WTC11 (cell line): ENCODE results near the gene TRIP12.

Source experiments
- CREB1 ChIP-seq: sonication (generic); formaldehyde crosslinking; IDR thresholded peaks from 2 replicates; pipeline ENCODE4 v1.8.0; 2023; ENCODE audit warnings: mild to moderate bottlenecking, missing genetic modification reagents
- E2F1 ChIP-seq: sonication (generic); formaldehyde crosslinking; IDR thresholded peaks from 2 replicates; pipeline ENCODE4 v1.8.0; 2022; ENCODE audit warnings: mild to moderate bottlenecking, missing genetic modification reagents
- ESRRA ChIP-seq: sonication (generic); formaldehyde crosslinking; IDR thresholded peaks from 2 replicates; pipeline ENCODE4 v1.8.1; 2022; ENCODE audit warnings: mild to moderate bottlenecking, missing genetic modification reagents, borderline replicate concordance
- FOXJ3 ChIP-seq: sonication (generic); formaldehyde crosslinking; IDR thresholded peaks from 2 replicates; pipeline ENCODE4 v1.9.0; 2021; ENCODE audit warnings: missing genetic modification reagents, mild to moderate bottlenecking, borderline replicate concordance
- FOXK1 ChIP-seq: sonication (generic); formaldehyde crosslinking; IDR thresholded peaks from 2 replicates; pipeline ENCODE4 v1.8.0; 2022; ENCODE audit warnings: mild to moderate bottlenecking, moderate library complexity, missing genetic modification reagents
- JUN ChIP-seq: sonication (generic); formaldehyde crosslinking; IDR thresholded peaks from 2 replicates; pipeline ENCODE4 v1.8.0; 2023; ENCODE audit warnings: mild to moderate bottlenecking, missing genetic modification reagents
- MAX ChIP-seq: sonication (generic); formaldehyde crosslinking; IDR thresholded peaks from 2 replicates; pipeline ENCODE4 v1.8.0; 2022; ENCODE audit warnings: mild to moderate bottlenecking, missing genetic modification reagents
- MXD4 ChIP-seq: fragments of 250-450 bp; sonication (Bioruptor Pico); IDR thresholded peaks from 2 replicates; pipeline ENCODE4 v1.8.0; 2021; ENCODE audit warnings: mild to moderate bottlenecking, moderate library complexity, borderline replicate concordance
- NFE2L1 ChIP-seq: sonication (generic); formaldehyde crosslinking; IDR thresholded peaks from 2 replicates; pipeline ENCODE4 v1.8.1; 2023; ENCODE audit warnings: missing genetic modification reagents
- SP1 ChIP-seq: sonication (generic); formaldehyde crosslinking; conservative IDR thresholded peaks from 2 replicates; pipeline ENCODE4 v1.8.1; 2022; ENCODE audit warnings: missing genetic modification reagents
- ZNF121 ChIP-seq: sonication (generic); formaldehyde crosslinking; IDR thresholded peaks from 2 replicates; pipeline ENCODE4 v1.8.0; 2023; ENCODE audit warnings: missing genetic modification reagents
- TF ChIP-seq, protein P1 (sequence below): fragments of 200-600 bp; IDR thresholded peaks from 2 replicates; pipeline ENCODE4 v1.8.0; 2022; ENCODE audit warnings: antibody characterized with exemption
- TF ChIP-seq, protein P2 (sequence below): sonication (generic); formaldehyde crosslinking; IDR thresholded peaks from 2 replicates; pipeline ENCODE4 v1.8.0; 2022; ENCODE audit warnings: mild to moderate bottlenecking, missing genetic modification reagents
- TF ChIP-seq, protein P3 (sequence below): sonication (generic); formaldehyde crosslinking; IDR thresholded peaks from 2 replicates; pipeline ENCODE4 v1.8.1; 2023; ENCODE audit warnings: mild to moderate bottlenecking, missing genetic modification reagents

- TF ChIP-seq MXD4 (CRISPR knock-in tag) (no peak), FOXK1 (CRISPR knock-in tag) (no peak), SP1 (no peak), JUN (CRISPR knock-in tag) (no peak), NFE2L1 (no peak), E2F1 (CRISPR knock-in tag) (no peak), ESRRA (no peak), CREB1 (CRISPR knock-in tag) (no peak), MAX (CRISPR knock-in tag) (no peak), ZNF121 (CRISPR knock-in tag) (no peak), FOXJ3 (no peak)
- TF ChIP-seq, protein P1, sequence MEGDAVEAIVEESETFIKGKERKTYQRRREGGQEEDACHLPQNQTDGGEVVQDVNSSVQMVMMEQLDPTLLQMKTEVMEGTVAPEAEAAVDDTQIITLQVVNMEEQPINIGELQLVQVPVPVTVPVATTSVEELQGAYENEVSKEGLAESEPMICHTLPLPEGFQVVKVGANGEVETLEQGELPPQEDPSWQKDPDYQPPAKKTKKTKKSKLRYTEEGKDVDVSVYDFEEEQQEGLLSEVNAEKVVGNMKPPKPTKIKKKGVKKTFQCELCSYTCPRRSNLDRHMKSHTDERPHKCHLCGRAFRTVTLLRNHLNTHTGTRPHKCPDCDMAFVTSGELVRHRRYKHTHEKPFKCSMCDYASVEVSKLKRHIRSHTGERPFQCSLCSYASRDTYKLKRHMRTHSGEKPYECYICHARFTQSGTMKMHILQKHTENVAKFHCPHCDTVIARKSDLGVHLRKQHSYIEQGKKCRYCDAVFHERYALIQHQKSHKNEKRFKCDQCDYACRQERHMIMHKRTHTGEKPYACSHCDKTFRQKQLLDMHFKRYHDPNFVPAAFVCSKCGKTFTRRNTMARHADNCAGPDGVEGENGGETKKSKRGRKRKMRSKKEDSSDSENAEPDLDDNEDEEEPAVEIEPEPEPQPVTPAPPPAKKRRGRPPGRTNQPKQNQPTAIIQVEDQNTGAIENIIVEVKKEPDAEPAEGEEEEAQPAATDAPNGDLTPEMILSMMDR = no peak
- TF ChIP-seq, protein P2, sequence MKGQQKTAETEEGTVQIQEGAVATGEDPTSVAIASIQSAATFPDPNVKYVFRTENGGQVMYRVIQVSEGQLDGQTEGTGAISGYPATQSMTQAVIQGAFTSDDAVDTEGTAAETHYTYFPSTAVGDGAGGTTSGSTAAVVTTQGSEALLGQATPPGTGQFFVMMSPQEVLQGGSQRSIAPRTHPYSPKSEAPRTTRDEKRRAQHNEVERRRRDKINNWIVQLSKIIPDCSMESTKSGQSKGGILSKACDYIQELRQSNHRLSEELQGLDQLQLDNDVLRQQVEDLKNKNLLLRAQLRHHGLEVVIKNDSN = no peak
- TF ChIP-seq, protein P3, sequence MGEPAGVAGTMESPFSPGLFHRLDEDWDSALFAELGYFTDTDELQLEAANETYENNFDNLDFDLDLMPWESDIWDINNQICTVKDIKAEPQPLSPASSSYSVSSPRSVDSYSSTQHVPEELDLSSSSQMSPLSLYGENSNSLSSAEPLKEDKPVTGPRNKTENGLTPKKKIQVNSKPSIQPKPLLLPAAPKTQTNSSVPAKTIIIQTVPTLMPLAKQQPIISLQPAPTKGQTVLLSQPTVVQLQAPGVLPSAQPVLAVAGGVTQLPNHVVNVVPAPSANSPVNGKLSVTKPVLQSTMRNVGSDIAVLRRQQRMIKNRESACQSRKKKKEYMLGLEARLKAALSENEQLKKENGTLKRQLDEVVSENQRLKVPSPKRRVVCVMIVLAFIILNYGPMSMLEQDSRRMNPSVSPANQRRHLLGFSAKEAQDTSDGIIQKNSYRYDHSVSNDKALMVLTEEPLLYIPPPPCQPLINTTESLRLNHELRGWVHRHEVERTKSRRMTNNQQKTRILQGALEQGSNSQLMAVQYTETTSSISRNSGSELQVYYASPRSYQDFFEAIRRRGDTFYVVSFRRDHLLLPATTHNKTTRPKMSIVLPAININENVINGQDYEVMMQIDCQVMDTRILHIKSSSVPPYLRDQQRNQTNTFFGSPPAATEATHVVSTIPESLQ = no peak
Observed at GRCh38 chr2:229945975-229946374, 24.2 kb upstream of the TRIP12 start.
